ENCODE results near the gene IFI27L2.

GRCh38 chr14:94127330-94127729, 2.1 kb downstream of the IFI27L2 start:
- no peak for TF ChIP-seq CTCF (IDR thresholded peaks at IDR 0.05)
- no peak for TF ChIP-seq ZFX (IDR thresholded peaks at IDR 0.05; ENCODE audit: borderline replicate concordance)

All from 22Rv1 (cell line).